Panc1 (cell line): ENCODE results near the gene SERP2. TPM values are rescaled to one million over a fixed set of nuclear protein-coding genes. Genes with fewer than 3 reads are reported as not detected.

Source experiments
- ATAC-seq: fragments of 200-7000 bp; cut with Tn5 transposase; 2 replicates; pipeline ENCODE4 v1.9.1; 2020; ENCODE audit warnings: mild to moderate bottlenecking, moderate library complexity
- BruUV-seq: library from RNA; stranded (reverse); fragments of 400-500 nt; replicated peaks from 2 replicates; lab custom pipeline; 2021; lab: Mats Ljungman, UMichigan
- CTCF ChIA-PET: fragments of 300-600 bp; sonication (Branson Sonifier 250); formaldehyde crosslinking; loops from one replicate; lab custom pipeline; 2022; ENCODE audit warnings: antibody characterized with exemption; lab: Charles Lee
- POLR2A ChIA-PET: fragments of 300-600 bp; sonication (Branson Sonifier 250); formaldehyde crosslinking; loops from one replicate; lab custom pipeline; 2022; ENCODE audit warnings: antibody characterized with exemption; lab: Charles Lee
- DNase-seq: peaks from one replicate; pipeline ENCODE4 v3.0.0-alpha.2; 2010; ENCODE audit warnings: low read depth, low spot score
- H3K27ac ChIP-seq: 2 replicates; pipeline ENCODE4 v1.5.1; 2011; ENCODE audit warnings: mild to moderate bottlenecking, low read length, inconsistent platforms
- H3K27me3 ChIP-seq: fragments of 200-500 bp; sonication (Bioruptor generic); 2 replicates; pipeline ENCODE4 v1.6.0; 2014; ENCODE audit warnings: low read length, inconsistent platforms; ENCODE audit not compliant: control insufficient read depth, insufficient read depth
- H3K36me3 ChIP-seq: fragments of 200-500 bp; sonication (Bioruptor generic); 2 replicates; pipeline ENCODE4 v1.5.1; 2014; ENCODE audit warnings: inconsistent platforms, mild to moderate bottlenecking, low read length, moderate library complexity; ENCODE audit not compliant: control insufficient read depth, insufficient read depth
- H3K4me1 ChIP-seq: 2 replicates; pipeline ENCODE4 v1.5.1; 2011; ENCODE audit warnings: inconsistent platforms, mild to moderate bottlenecking, low read length, moderate library complexity; ENCODE audit not compliant: control insufficient read depth, insufficient read depth
- H3K4me3 ChIP-seq, 2 experiments: 2 replicates each; pipeline ENCODE4 v1.5.1; 2011 to 2012; ENCODE audit warnings: low read depth in 2 of 2, low read length in 2 of 2, mild to moderate bottlenecking in 2 of 2, inconsistent platforms in 1 of 2, moderate library complexity in 1 of 2
- H3K9me3 ChIP-seq: fragments of 200-500 bp; sonication (Bioruptor generic); 2 replicates; pipeline ENCODE4 v1.5.1; 2014; ENCODE audit warnings: low read depth, mild to moderate bottlenecking, inconsistent platforms, low read length, moderate library complexity; ENCODE audit not compliant: control insufficient read depth, insufficient read depth
- CTCF ChIP-seq: fragments of 450-650 bp; IDR thresholded peaks from 2 replicates; pipeline ENCODE4 v1.5.1; 2017; ENCODE audit warnings: mild to moderate bottlenecking
- POLR2AphosphoS5 ChIP-seq: IDR thresholded peaks from 2 replicates; pipeline ENCODE4 v1.6.1; 2012; ENCODE audit warnings: mild to moderate bottlenecking, low read depth, low read length, moderate library complexity
- REST ChIP-seq, 2 experiments: IDR thresholded peaks; 2 replicates each; pipeline ENCODE4 v1.6.1; 2011 to 2012; ENCODE audit warnings: low read depth in 2 of 2, control low read depth in 1 of 2, low read length in 1 of 2, mild to moderate bottlenecking in 1 of 2, moderate library complexity in 1 of 2; ENCODE audit not compliant: insufficient read depth in 1 of 2
- SIN3A ChIP-seq: IDR thresholded peaks from 2 replicates; pipeline ENCODE4 v1.6.1; 2012; ENCODE audit warnings: low read depth, mild to moderate bottlenecking, low read length, moderate library complexity, borderline replicate concordance; ENCODE audit not compliant: insufficient read depth
- TCF7L2 ChIP-seq: IDR thresholded peaks from 2 replicates; pipeline ENCODE4 v1.6.1; 2011; ENCODE audit warnings: mild to moderate bottlenecking, low read depth, low read length, inconsistent platforms
- in situ Hi-C: cut with HindIII; loops from 2 replicates; pipeline ENCODE4 v1.10.0; 2016; ENCODE audit warnings: low sequenced_read_pairs, low pct_unique_long_range_greater_than_20kb
- intact Hi-C: fragments of 100-400 bp; cut with micrococcal nuclease; formaldehyde crosslinking; loops from one replicate; pipeline ENCODE4 v1.10.0; 2022; ENCODE audit not compliant: unreplicated experiment
- total RNA-seq: library from RNA; stranded (reverse); gene quantifications from one replicate; pipeline ENCODE4 v1.2.1, GENCODE V29; 2021; ENCODE audit not compliant: unreplicated experiment

Gene SERP2
- total RNA-seq, 1 experiment from 2014 or later = 0.18 TPM

- H3K27me3 ChIP-seq = no peaks in the 10 kb centered on the region
- no peak for TF ChIP-seq POLR2AphosphoS5
- TF ChIP-seq CTCF = no peak
- no peak for TF ChIP-seq REST (IDR thresholded peaks at IDR 0.05; ENCODE audit: insufficient read depth in 1 of 2, low read depth in 2 of 2, low read length in 1 of 2)
- no peak for TF ChIP-seq SIN3A
- TF ChIP-seq TCF7L2 = no peak
- ATAC-seq (no peak), DNase-seq (no peak)
- ChIA-PET POLR2A (no interaction called here), CTCF (no interaction called here)
- H3K4me1 ChIP-seq = no peaks in the 10 kb centered on the region
- no peaks in the 10 kb centered on the region for H3K36me3 ChIP-seq
- no peak overlapping the region for H3K27ac ChIP-seq
- BruUV-seq = no TSS peak
- in situ Hi-C loops = no loop called here
- no peak overlapping the region for H3K4me3 ChIP-seq
- intact Hi-C loops = no loop called here
- H3K9me3 ChIP-seq = no peaks in the 10 kb centered on the region
Measured at GRCh38 chr13:44365899-44366298, 7.7 kb upstream of the SERP2 start.

GRCh38 chr13:44368062-44368591, 5.5 kb upstream of the SERP2 start:
- in situ Hi-C loops = no loop called here
- TF ChIP-seq TCF7L2 (no peak), REST (IDR thresholded peaks at IDR 0.05; ENCODE audit: insufficient read depth in 1 of 2, low read depth in 2 of 2, low read length in 1 of 2) (no peak), CTCF (no peak), SIN3A (no peak), POLR2AphosphoS5 (no peak)
- Histone ChIP-seq H3K27ac (no peak overlapping the region), H3K9me3 (no peaks in the 10 kb centered on the region), H3K4me3 (no peak overlapping the region), H3K27me3 (no peaks in the 10 kb centered on the region), H3K4me1 (no peaks in the 10 kb centered on the region), H3K36me3 (no peaks in the 10 kb centered on the region)
- intact Hi-C loops = no loop called here
- BruUV-seq = no TSS peak
- POLR2A ChIA-PET = no interaction called here
- CTCF ChIA-PET = no interaction called here
- ATAC-seq (no peak), DNase-seq (no peak)
